ACHN (cell line): ENCODE results near the gene HRAS.
"Not testable (repeated sequence)": the region's sequence is repeated elsewhere in the genome, so short reads cannot be mapped to it uniquely, and the experiment has no call there.

Experiments used
- DNase-seq: peaks from one replicate; pipeline ENCODE4 v3.0.0-alpha.2; 2015
- in situ Hi-C: cut with HindIII; loops from 2 replicates; pipeline ENCODE4 v1.10.0; 2017; ENCODE audit warnings: low sequenced_read_pairs, low pct_ligation_motif_present, low pct_unique_long_range_greater_than_20kb

The HRAS gene

DNA sequence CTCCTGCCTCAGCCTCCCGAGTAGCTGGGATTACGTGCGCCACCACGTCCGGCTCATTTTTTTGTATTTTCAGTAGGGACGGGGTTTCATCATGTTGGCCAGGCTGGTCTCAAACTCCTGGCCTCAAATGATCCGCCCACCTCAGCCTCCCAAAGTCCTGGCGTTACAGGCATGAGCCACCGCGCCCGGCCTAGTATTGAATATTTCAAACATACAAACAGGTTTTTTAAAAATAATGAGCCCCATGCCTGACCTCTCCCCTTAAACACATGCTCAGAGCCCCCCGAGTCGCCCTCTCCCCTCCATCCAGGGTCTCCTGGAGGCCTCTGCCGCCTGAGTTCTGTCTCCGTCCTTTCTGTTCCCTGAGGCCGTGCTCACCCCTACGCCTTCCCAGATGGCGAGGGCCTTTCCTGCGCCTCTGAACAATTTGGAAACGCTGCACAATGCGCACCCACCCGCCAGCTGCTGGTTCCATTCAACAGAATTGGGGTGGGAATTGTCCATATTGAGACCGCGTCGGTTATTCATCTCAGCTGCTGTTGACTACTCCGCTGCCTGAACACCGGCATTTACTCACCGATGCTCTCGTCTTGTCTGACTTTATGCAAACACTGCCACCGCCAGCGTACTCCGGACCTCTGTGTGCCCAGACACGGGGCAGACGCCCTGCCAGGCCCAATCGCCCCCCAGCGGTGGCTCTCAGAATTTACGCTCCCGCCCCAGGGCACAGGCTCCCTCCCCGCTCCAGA lies 14.8 kb downstream of the HRAS start:
- in situ Hi-C loops: no loop called here
- no peak for DNase-seq

- in situ Hi-C loops: no loop called here
- DNase-seq: peak; percentile 95
These were observed 16.7 kb downstream of the HRAS start for GRCh38 chr11:518463-519202.

DNA sequence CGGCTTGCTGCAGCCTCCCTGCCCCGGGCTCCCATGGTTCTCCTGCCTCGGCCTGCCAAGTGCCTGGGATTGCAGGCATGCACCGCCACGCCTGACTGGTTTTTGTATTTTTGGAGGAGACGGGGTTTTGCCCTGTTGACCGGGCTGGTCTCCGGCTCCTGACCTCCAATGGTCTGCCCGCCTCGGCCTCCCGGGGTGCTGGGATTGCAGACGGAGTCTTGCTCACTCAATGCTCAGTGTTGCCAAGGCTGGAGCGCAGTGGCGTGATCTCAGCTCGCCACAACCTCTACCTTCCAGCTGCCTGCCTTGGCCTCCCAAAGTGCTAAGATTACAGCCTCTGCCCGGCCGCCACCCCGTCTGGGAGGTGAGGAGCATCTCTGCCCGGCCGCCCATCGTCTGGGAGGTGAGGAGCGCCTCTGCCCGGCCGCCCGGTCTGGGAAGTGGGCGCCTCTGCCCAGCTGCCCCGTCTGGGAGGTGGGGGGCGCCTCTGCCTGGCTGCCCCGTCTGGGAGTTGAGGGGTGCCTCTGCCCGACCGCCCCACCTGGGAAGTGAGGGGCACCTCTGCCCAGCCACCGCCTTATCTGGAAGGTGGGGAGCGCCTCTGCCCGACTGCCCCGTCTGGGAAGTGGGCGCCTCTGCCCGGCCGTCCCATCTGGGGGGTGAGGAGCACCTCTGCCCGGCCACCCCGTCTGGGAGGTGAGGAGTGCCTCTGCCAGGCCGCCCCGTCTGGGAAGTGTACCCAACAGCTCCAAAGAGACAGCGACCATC lies 18.3 kb downstream of the HRAS start:
- DNase-seq, in situ Hi-C loops: not testable (repeated sequence)

DNA sequence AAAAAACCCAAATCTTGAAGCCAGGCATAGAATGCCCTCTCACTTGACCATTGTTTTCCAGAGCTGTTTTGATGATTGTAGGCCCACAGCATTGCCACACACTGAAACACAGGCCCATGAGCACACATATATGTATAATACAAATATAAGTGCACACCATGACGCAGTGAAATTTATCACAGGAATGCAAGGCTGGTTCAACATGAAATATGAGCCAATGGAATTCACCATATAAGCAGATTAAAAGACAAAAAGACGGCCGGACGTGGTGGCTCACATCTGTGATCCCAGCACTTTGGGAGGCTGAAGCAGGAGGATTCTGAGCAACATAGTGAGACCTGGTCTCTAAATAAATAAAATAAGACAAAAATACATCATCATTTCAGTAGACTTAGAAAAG lies 19.0 kb downstream of the HRAS start:
- no peak for DNase-seq
- in situ Hi-C loops: no loop called here

DNA sequence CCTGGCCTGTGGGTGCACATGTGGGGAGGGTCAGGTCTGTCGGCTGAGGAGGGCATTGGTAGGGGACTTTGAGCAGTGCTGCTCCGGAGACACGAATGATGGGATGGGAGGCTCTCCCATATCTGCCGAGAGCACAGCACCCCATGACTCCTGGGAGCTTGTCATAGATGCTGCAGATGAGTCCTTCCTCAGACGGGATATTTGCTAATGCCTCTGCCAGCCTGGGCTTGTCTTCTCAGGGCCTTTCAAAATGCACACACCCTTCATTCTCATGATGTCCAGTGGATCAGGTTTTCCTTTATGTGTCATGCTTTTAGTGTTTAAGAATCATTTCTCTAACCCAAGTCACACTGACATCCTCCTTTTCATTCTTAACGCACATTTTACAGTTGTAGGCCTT lies 20.2 kb downstream of the HRAS start:
- in situ Hi-C loops: no loop called here

DNA sequence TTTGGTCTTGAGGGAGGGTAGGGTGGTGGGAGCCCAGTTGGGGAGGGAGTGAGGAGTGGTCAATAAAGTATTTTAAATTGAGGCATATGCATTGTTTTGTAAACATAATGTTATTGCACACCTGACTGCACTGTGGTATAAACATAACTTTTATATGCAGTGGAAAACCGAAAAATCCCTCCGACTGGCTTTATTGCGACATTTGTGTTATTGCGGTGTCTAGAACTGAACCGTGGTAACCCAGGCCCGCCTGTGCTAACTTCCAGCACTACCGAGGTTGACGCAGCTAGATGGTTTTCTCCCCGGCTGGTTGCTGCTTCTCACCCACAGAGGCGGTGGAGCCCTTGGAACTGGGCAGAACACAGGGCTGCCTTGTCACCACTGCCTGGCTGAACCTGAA lies 20.8 kb downstream of the HRAS start:
- no peak for DNase-seq
- in situ Hi-C loops: no loop called here

More for the DNA sequence above, 20.2 kb downstream of the HRAS start:
- DNase-seq: no peak

DNA sequence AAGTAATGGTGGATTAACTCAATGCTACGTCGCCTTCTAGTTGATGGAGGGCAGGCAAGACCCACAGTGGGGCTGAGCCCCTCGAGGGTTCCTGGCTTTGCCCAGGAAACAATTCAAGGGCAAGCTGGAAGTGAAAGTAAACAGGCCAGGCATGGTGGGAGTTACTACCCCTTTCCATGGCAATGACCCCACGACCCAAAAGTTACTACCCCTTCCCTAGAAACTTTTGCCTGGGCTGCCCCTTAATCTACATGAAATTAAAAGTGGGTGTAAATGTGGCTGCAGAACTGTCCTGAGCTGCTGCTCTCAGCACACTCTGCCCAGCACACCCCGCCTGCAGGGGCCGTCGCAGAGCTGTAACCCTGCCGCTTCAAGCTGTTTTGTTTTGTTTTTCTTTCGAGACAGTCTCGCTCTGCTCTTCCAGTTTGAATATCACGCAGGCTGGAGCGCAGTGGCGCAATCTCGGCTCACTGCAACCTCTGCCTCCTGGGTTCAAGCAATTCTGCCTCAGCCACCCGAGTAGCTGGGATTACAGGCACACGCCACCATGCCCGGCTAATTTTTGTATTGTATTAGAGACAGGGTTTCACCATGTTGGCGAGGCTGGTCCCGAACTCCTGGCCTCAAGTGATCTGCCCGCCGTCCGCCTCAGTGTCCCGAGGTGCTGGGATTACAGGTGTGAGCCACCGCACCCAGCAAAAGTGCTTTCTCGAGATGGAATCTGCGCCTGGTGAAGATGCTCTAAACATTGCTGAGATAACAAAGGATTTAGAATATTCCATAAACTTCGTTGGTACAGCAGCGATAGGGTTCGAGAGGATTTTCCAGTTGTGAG lies 22.4 kb downstream of the HRAS start:
- in situ Hi-C loops: no loop called here
- no peak for DNase-seq

GRCh38 chr11:508956-509355 lies 26.4 kb downstream of the HRAS start:
- in situ Hi-C loops: no loop called here

GRCh38 chr11:507727-508515 lies 27.5 kb downstream of the HRAS start:
- in situ Hi-C loops: no loop called here

More at GRCh38 chr11:508956-509355, 26.4 kb downstream of the HRAS start:
- DNase-seq: no peak

GRCh38 chr11:506995-507726 lies 28.2 kb downstream of the HRAS start, which contains the start of gene RNH1:
TSS of gene RNH1 (minus strand) at chr11:507242. CDS start at chr11:502162, 5,080 bp downstream.
- in situ Hi-C loops: no loop called here
- peak; percentile 88 for DNase-seq

More at GRCh38 chr11:507727-508515, 27.5 kb downstream of the HRAS start:
- no peak for DNase-seq

- DNase-seq: peak; percentile 95
- in situ Hi-C loops: no loop called here
These were observed 29.0 kb downstream of the HRAS start for GRCh38 chr11:506238-506994.

GRCh38 chr11:504994-505344 lies 30.4 kb downstream of the HRAS start:
- in situ Hi-C loops: no loop called here
- no peak for DNase-seq

DNA sequence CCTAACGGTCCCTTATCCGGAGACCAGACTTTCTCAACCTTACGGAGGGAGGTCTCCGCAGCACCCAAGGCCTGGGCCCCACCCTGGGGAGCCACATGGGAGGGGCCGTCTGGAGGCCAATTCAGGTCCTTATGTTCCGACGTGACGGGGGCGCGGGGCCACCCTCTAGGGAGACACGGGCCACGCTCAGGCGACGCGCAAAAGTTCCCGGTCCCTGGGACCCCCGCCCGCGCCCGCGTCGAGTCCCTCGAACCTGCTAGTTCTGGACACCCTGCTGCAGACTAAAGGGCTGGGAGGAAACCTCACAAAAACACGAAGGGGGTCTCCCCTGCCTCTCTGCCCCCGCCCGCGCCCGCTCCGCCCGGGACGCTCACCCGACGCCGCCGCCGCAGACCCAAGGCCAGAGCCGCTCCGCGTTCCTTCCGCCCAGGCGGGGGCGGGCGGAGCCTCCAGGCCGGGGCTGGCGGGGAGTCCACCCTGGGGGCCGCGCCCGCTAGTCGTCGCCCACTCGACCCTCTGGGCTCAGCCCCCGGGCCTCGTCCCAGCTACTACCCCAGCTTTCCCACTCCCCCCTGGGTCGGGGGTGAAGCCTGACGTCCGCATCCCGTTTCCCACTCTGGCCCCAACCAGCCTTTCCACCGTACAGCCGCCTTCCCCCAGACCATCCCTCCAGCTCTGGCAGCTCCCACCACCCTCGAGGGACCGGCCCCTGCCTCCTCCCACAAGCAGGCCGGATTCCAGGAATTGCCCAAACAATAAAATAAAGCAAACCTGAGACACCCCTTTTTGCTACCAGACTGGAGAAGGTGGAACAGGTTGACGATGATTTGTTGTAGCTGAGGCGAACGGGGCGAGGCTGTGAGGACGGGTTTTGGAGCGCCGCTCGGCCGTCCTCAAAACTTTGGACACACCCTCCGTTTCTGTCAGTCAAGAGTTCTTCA lies 31.1 kb downstream of the HRAS start:
- in situ Hi-C loops: no loop called here
- DNase-seq: no peak

- DNase-seq: no peak
- in situ Hi-C loops: no loop called here
These were observed 32.0 kb downstream of the HRAS start for GRCh38 chr11:503179-503981.
